GM12878 (cell line): ENCODE data around the gene SMG6. TPM values are rescaled to one million over a fixed set of nuclear protein-coding genes. Genes with fewer than 3 reads are reported as not detected.

Source experiments
- EED ChIP-seq: sonication (generic); IDR thresholded peaks from 2 replicates; pipeline ENCODE4 v1.6.1; 2016; ENCODE audit warnings: antibody characterized with exemption, low read depth
- IRF4 ChIP-seq: IDR thresholded peaks from 2 replicates; pipeline ENCODE4 v1.6.1; 2011; ENCODE audit warnings: low read depth, low read length
- MEF2A ChIP-seq: IDR thresholded peaks from 2 replicates; pipeline ENCODE4 v1.6.1; 2011; ENCODE audit warnings: low read depth, mild to moderate bottlenecking, low read length, moderate library complexity; ENCODE audit not compliant: insufficient read depth
- MEF2B ChIP-seq: fragments of 450-650 bp; IDR thresholded peaks from 2 replicates; pipeline ENCODE4 v1.6.1; 2018; ENCODE audit warnings: mild to moderate bottlenecking, moderate library complexity; ENCODE audit not compliant: partially characterized antibody, poor library complexity, severe bottlenecking
- POLR2AphosphoS2 ChIP-seq: IDR thresholded peaks from 2 replicates; pipeline ENCODE4 v1.6.1; 2011; ENCODE audit warnings: low read depth, mild to moderate bottlenecking, low read length, improper control_type of control experiment, moderate library complexity
- RB1 ChIP-seq: fragments of 450-650 bp; formaldehyde crosslinking; IDR thresholded peaks from 2 replicates; pipeline ENCODE4 v1.6.1; 2017; ENCODE audit warnings: mild to moderate bottlenecking, borderline replicate concordance
- SMAD1 ChIP-seq: fragments of 450-650 bp; IDR thresholded peaks from 2 replicates; pipeline ENCODE4 v1.6.1; 2018; ENCODE audit warnings: mild to moderate bottlenecking, low read depth; ENCODE audit not compliant: partially characterized antibody
- SMC3 ChIP-seq: IDR thresholded peaks from 2 replicates; pipeline ENCODE4 v1.6.1; 2011; ENCODE audit warnings: low read length, improper control_type of control experiment, borderline replicate concordance
- ZNF207 ChIP-seq: fragments of 450-650 bp; IDR thresholded peaks from 2 replicates; pipeline ENCODE4 v1.6.1; 2014; ENCODE audit warnings: antibody characterized with exemption, mild to moderate bottlenecking, borderline replicate concordance
- ZNF24 ChIP-seq: fragments of 450-650 bp; IDR thresholded peaks from 2 replicates; pipeline ENCODE4 v1.6.1; 2017; ENCODE audit warnings: antibody characterized with exemption, mild to moderate bottlenecking
- polyA plus RNA-seq, 11 experiments: library from polyadenylated mRNA; depleted of rRNA in 4 of 11; unstranded in 6 of 11; stranded (reverse) in 5 of 11; fragments of >200 nt; fragmentation: Nextera tagmentation in 4 of 11; fragmentation: Illumina TruSeq in 1 of 11; extraction: Ambion mirVana in 4 of 11; extraction: Trizol in 1 of 11; gene quantifications; 1 replicate in 1 of 11; 2 replicates in 10 of 11; pipeline versions ENCODE4 v1.2.1 to v1.2.3, GENCODE V29; 2011 to 2016; ENCODE audit warnings: inconsistent platforms in 2 of 11, missing spikeins in 2 of 11, low read depth in 1 of 11
- total RNA-seq, 4 experiments: library from RNA; depleted of rRNA in 3 of 4; stranded (reverse); fragments of >200 nt in 3 of 4; fragmentation: Illumina TruSeq in 1 of 4; extraction: Trizol in 1 of 4; gene quantifications; 2 replicates each; pipeline versions ENCODE4 v1.2.1 to v1.2.3, GENCODE V29; 2013 to 2021
- TF ChIP-seq, protein P1 (sequence below): IDR thresholded peaks from 2 replicates; pipeline ENCODE4 v1.6.1; 2012; ENCODE audit warnings: improper control_type of control experiment, low read depth, low read length; ENCODE audit not compliant: insufficient replicate concordance
- TF ChIP-seq, protein P2 (sequence below): fragments of 450-650 bp; formaldehyde crosslinking; IDR thresholded peaks from 2 replicates; pipeline ENCODE4 v1.4.0; 2022; ENCODE audit warnings: mild to moderate bottlenecking, moderate library complexity
- TF ChIP-seq, protein P3 (sequence below): fragments of 450-650 bp; IDR thresholded peaks from 2 replicates; pipeline ENCODE4 v1.6.1; 2017; ENCODE audit warnings: mild to moderate bottlenecking, moderate library complexity
- TF ChIP-seq, protein P4 (sequence below): fragments of 450-650 bp; IDR thresholded peaks from 2 replicates; pipeline ENCODE4 v1.6.1; 2017; ENCODE audit warnings: low read depth, mild to moderate bottlenecking, moderate library complexity

SMG6 gene
- total and polyA plus RNA-seq, 10 of the 15 experiments (the other 5 are each of a cell fraction or from before 2014, with no cell fraction given) = 0.58 to 28.7 (median 15.7) TPM

DNA sequence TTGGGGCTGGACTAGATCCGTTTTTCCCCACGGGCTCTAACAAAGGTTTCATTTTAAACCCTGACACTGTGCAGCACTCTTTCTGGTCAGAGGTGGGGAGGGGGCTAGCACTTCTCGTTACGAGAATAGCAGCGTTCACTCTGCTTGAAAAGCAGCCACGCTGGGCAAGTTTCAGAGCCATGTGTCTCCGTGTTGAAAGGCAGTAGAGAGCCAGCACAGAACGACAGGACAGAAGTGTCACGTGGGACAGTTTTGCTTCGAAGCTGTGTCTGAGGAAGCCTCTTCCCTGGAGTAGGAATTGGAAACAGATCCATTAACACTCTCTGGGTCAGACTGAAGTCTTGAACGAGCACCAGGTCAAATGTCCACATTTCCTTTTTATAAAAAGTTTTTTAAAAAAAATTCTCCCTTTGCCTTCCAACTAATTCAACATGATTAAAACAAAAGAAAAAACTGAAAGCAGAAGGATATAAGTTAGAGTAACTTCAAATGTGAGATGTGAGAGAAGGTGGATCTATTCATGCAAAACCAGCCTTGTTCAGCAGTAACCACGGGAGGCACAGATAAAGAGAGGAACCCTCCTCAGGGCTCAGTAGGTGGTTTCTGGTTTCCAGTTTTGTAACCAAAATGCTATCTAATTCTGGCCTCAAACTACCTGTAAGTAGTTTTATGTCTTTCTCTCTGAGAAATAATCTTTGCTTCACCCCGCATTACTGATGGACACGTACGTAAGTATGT lies 65.0 kb downstream of the SMG6 start (continued):
- TF ChIP-seq, protein P1, sequence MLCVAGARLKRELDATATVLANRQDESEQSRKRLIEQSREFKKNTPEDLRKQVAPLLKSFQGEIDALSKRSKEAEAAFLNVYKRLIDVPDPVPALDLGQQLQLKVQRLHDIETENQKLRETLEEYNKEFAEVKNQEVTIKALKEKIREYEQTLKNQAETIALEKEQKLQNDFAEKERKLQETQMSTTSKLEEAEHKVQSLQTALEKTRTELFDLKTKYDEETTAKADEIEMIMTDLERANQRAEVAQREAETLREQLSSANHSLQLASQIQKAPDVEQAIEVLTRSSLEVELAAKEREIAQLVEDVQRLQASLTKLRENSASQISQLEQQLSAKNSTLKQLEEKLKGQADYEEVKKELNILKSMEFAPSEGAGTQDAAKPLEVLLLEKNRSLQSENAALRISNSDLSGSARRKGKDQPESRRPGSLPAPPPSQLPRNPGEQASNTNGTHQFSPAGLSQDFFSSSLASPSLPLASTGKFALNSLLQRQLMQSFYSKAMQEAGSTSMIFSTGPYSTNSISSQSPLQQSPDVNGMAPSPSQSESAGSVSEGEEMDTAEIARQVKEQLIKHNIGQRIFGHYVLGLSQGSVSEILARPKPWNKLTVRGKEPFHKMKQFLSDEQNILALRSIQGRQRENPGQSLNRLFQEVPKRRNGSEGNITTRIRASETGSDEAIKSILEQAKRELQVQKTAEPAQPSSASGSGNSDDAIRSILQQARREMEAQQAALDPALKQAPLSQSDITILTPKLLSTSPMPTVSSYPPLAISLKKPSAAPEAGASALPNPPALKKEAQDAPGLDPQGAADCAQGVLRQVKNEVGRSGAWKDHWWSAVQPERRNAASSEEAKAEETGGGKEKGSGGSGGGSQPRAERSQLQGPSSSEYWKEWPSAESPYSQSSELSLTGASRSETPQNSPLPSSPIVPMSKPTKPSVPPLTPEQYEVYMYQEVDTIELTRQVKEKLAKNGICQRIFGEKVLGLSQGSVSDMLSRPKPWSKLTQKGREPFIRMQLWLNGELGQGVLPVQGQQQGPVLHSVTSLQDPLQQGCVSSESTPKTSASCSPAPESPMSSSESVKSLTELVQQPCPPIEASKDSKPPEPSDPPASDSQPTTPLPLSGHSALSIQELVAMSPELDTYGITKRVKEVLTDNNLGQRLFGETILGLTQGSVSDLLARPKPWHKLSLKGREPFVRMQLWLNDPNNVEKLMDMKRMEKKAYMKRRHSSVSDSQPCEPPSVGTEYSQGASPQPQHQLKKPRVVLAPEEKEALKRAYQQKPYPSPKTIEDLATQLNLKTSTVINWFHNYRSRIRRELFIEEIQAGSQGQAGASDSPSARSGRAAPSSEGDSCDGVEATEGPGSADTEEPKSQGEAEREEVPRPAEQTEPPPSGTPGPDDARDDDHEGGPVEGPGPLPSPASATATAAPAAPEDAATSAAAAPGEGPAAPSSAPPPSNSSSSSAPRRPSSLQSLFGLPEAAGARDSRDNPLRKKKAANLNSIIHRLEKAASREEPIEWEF = peak; percentile 27
- TF ChIP-seq ZNF207 (no peak), ZNF24 (0 out of 2 replicates have a peak, but pooled peaks have one; percentile 16), IRF4 (0 out of 2 replicates have a peak, but pooled peaks have one; percentile 6), MEF2B (peak; percentile 49), SMC3 (no peak), MEF2A (peak; percentile 61; the same call in 1 of the 2 replicates), RB1 (no peak), POLR2AphosphoS2 (no peak), SMAD1 (no peak), EED (peak; percentile 55; the same call in 1 of the 2 replicates)
- TF ChIP-seq, protein P2, sequence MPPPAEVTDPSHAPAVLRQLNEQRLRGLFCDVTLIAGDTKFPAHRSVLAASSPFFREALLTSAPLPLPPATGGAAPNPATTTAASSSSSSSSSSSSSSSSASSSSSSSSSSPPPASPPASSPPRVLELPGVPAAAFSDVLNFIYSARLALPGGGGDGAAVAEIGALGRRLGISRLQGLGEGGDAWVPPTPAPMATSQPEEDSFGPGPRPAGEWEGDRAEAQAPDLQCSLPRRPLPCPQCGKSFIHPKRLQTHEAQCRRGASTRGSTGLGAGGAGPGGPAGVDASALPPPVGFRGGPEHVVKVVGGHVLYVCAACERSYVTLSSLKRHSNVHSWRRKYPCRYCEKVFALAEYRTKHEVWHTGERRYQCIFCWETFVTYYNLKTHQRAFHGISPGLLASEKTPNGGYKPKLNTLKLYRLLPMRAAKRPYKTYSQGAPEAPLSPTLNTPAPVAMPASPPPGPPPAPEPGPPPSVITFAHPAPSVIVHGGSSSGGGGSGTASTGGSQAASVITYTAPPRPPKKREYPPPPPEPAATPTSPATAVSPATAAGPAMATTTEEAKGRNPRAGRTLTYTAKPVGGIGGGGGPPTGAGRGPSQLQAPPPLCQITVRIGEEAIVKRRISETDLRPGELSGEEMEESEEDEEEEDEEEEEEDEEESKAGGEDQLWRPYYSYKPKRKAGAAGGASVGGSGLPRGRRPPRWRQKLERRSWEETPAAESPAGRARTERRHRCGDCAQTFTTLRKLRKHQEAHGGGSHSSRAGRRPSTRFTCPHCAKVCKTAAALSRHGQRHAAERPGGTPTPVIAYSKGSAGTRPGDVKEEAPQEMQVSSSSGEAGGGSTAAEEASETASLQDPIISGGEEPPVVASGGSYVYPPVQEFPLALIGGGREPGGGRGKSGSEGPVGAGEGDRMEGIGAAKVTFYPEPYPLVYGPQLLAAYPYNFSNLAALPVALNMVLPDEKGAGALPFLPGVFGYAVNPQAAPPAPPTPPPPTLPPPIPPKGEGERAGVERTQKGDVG (CRISPR knock-in tag) = 0 out of 2 replicates have a peak, but pooled peaks have one; percentile 49
- TF ChIP-seq, protein P3, sequence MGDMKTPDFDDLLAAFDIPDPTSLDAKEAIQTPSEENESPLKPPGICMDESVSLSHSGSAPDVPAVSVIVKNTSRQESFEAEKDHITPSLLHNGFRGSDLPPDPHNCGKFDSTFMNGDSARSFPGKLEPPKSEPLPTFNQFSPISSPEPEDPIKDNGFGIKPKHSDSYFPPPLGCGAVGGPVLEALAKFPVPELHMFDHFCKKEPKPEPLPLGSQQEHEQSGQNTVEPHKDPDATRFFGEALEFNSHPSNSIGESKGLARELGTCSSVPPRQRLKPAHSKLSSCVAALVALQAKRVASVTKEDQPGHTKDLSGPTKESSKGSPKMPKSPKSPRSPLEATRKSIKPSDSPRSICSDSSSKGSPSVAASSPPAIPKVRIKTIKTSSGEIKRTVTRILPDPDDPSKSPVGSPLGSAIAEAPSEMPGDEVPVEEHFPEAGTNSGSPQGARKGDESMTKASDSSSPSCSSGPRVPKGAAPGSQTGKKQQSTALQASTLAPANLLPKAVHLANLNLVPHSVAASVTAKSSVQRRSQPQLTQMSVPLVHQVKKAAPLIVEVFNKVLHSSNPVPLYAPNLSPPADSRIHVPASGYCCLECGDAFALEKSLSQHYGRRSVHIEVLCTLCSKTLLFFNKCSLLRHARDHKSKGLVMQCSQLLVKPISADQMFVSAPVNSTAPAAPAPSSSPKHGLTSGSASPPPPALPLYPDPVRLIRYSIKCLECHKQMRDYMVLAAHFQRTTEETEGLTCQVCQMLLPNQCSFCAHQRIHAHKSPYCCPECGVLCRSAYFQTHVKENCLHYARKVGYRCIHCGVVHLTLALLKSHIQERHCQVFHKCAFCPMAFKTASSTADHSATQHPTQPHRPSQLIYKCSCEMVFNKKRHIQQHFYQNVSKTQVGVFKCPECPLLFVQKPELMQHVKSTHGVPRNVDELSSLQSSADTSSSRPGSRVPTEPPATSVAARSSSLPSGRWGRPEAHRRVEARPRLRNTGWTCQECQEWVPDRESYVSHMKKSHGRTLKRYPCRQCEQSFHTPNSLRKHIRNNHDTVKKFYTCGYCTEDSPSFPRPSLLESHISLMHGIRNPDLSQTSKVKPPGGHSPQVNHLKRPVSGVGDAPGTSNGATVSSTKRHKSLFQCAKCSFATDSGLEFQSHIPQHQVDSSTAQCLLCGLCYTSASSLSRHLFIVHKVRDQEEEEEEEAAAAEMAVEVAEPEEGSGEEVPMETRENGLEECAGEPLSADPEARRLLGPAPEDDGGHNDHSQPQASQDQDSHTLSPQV = peak; percentile 71; the same call in 1 of the 2 replicates
- TF ChIP-seq, protein P4, sequence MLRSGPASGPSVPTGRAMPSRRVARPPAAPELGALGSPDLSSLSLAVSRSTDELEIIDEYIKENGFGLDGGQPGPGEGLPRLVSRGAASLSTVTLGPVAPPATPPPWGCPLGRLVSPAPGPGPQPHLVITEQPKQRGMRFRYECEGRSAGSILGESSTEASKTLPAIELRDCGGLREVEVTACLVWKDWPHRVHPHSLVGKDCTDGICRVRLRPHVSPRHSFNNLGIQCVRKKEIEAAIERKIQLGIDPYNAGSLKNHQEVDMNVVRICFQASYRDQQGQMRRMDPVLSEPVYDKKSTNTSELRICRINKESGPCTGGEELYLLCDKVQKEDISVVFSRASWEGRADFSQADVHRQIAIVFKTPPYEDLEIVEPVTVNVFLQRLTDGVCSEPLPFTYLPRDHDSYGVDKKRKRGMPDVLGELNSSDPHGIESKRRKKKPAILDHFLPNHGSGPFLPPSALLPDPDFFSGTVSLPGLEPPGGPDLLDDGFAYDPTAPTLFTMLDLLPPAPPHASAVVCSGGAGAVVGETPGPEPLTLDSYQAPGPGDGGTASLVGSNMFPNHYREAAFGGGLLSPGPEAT = peak; percentile 55; the same call in 1 of the 2 replicates
